Muscle layer of duodenum (tissue), 2 donors: ENCODE measurements around the gene DHX8.
"Not testable (repeated sequence)": the region's sequence is repeated elsewhere in the genome, so short reads cannot be mapped to it uniquely, and the experiment has no call there.

Experiments
- H3K27ac ChIP-seq: one replicate; pipeline ENCODE4 v1.7.0; 2013; ENCODE audit warnings: mild to moderate bottlenecking, low read length
- H3K27me3 ChIP-seq: one replicate; pipeline ENCODE4 v1.7.0; 2013; ENCODE audit warnings: low read depth, mild to moderate bottlenecking, control low read depth, low read length
- H3K36me3 ChIP-seq, 2 donors: one replicate each; pipeline ENCODE4 v1.7.0; 2013; ENCODE audit warnings: low read length in 2 of 2, control low read depth in 1 of 2, mild to moderate bottlenecking in 1 of 2; ENCODE audit not compliant: insufficient read depth in 2 of 2, control insufficient read depth in 1 of 2
- H3K4me1 ChIP-seq, 2 donors: one replicate each; pipeline ENCODE4 v1.7.0; 2013; ENCODE audit warnings: low read length in 2 of 2, mild to moderate bottlenecking in 2 of 2, control low read depth in 1 of 2, moderate library complexity in 1 of 2; ENCODE audit not compliant: insufficient read depth in 2 of 2, control insufficient read depth in 1 of 2
- H3K4me3 ChIP-seq, 2 donors: one replicate each; pipeline ENCODE4 v1.7.0; 2013; ENCODE audit warnings: low read length in 2 of 2, low read depth in 1 of 2, mild to moderate bottlenecking in 1 of 2
- H3K9me3 ChIP-seq, 2 donors: one replicate each; pipeline ENCODE4 v1.7.0; 2013; ENCODE audit warnings: low read length in 2 of 2, control low read depth in 1 of 2, mild to moderate bottlenecking in 1 of 2; ENCODE audit not compliant: control insufficient read depth in 1 of 2
- donor health status: healthy.

The DHX8 gene

GRCh38 chr17:43482103-43483012 is 1.4 kb upstream of the DHX8 start:
- no peak overlapping the region for H3K27ac ChIP-seq
- no peaks in the 10 kb centered on the region for H3K36me3 ChIP-seq
- H3K27me3 ChIP-seq = no peaks in the 10 kb centered on the region
- peaks cover 15 to 28% of the 10 kb centered on the region in 2 donors for H3K4me1 ChIP-seq
- H3K9me3 ChIP-seq = no peaks in the 10 kb centered on the region
- H3K4me3 ChIP-seq = no peak overlapping the region

DNA sequence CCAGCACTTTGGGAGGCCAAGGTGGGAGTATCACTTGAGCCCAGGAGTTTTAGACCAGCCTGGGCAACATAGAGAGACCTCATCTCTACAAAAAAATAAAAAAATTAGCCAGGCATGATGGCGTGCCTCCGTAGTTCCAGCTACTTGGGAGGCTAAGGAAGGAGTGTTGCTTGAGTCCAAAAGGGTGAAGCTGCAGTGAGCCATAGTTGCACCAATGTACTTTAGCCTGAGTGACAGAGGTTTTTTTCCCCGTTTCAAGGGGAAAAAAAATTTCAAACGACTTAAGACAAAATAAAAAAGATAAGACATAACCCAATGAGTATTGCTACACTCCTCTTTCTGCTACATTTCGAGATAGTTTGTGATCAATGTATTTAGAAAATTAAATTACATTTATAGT is 6.8 kb downstream of the DHX8 start:
- Histone ChIP-seq H3K36me3 (peaks cover 37 to 43% of the 10 kb centered on the region in 2 donors), H3K9me3 (no peaks in the 10 kb centered on the region), H3K27ac (no peak overlapping the region), H3K4me3 (no peak overlapping the region), H3K4me1 (peaks cover under 1 to 11% of the 10 kb centered on the region in 2 donors), H3K27me3 (no peaks in the 10 kb centered on the region)

DNA sequence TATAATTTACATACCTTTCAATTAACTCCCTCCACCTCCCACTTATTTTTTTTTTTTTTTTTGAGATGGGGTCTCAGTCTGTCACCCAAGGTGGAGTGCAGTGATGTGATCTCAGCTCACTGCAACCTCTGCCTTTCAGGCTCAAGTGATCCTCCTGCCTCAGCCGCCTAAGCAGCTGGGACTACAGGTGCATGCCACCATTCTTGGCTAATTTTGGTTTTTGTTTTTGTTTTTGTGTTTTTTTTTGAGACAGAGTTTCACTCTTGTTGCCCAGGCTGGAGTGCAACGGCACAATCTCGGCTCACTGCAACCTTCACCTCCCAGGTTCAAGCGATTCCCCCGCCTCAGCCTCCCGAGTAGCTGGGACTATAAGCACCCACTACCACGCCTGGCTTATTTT is 25.7 kb downstream of the DHX8 start:
- not testable (repeated sequence) for H3K4me1 ChIP-seq, H3K9me3 ChIP-seq, H3K4me3 ChIP-seq, H3K27me3 ChIP-seq, H3K27ac ChIP-seq
- H3K36me3 ChIP-seq = peaks cover 49 to 66% of the 10 kb centered on the region in 2 donors

- H3K36me3 ChIP-seq = peaks cover 50 to 54% of the 10 kb centered on the region in 2 donors
- H3K27ac ChIP-seq, H3K27me3 ChIP-seq, H3K4me1 ChIP-seq, H3K4me3 ChIP-seq, H3K9me3 ChIP-seq: not testable (repeated sequence)
Observed at GRCh38 chr17:43511199-43511598, 27.4 kb downstream of the DHX8 start.

DNA sequence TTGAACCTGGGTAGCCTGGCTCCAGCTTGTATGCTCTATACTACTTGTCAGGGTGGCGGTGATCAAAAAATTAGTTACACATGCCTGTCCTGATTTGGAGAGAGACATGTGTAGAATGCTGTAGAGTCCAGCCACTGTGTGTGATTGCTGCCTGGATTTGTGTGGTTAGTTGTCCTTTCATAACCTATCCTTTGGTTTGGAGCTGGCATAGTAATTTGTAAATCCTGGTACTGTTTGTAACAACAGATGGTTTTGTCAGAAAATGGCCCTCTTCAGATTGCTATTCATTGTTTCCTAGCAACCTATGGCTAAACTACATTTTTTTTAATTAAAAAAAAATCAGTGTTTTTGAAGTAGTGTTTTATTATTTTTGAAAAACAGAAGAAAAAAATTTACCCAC is 31.9 kb downstream of the DHX8 start:
- Histone ChIP-seq H3K36me3 (peaks cover 55 to 58% of the 10 kb centered on the region in 2 donors), H3K27ac (no peak overlapping the region), H3K9me3 (no peaks in the 10 kb centered on the region)

DNA sequence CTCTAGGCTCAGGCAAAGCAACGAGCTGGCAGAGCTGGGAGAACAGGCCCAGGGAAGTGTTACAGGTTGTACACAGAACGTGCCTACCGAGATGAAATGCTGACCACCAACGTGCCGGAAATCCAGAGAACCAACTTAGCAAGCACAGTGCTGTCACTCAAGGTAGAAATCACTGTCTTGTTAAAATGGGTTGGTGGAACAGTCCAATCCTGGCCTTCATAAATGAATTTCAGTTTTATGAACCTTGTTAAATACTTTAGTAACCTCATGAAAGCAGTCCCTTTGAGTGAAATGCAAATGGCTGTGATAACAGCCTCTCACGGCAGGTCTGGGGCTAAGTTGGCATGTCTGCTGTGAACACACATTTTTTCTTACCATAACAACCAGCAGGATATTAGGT is 33.4 kb downstream of the DHX8 start:
- Histone ChIP-seq H3K27me3 (no peaks in the 10 kb centered on the region), H3K4me3 (no peak overlapping the region), H3K4me1 (no peaks in the 10 kb centered on the region), H3K27ac (no peak overlapping the region), H3K36me3 (peaks cover 68 to 73% of the 10 kb centered on the region in 2 donors), H3K9me3 (no peaks in the 10 kb centered on the region)

More for the DNA sequence above, 31.9 kb downstream of the DHX8 start:
- Histone ChIP-seq H3K4me3 (no peak overlapping the region), H3K27me3 (no peaks in the 10 kb centered on the region), H3K4me1 (no peaks in the 10 kb centered on the region)

DNA sequence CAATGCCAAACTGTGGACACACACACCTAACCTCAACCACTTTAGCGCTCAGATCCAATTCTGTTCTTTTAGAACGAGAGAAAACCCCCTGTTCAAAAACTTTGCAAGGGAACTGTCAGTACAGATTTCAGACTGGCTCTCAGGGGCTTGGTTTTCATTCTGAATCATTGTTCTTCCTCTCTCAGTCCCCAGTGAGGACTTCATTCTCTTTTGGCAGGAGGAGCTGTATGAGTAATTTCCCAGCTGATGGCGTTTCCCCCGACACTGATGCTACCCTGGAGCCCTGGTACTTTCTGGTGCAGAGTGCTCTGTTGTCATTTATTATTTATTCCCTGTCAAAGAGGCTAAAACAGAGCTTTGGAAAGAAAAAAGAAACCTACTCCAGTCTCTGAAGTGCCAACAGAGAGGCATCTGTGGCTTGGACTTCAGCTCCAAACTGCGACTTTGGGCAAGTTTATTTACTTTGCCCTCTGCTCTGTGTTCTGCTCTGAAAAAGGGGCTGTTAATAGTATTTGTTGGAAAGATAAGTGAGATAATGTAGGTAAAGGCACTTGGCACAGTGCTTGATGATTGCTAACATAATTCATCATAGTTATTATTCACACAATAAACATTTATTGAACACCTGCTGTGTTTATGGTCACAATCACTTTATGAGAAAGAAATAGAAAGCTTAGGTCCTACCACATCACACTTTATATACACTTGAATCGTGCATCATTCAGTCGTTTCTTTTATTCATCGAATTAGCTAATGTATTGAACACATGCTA is 34.0 kb downstream of the DHX8 start:
- Histone ChIP-seq H3K27ac (no peak overlapping the region), H3K27me3 (no peaks in the 10 kb centered on the region), H3K9me3 (no peaks in the 10 kb centered on the region), H3K36me3 (peaks cover 64 to 73% of the 10 kb centered on the region in 2 donors), H3K4me3 (no peak overlapping the region), H3K4me1 (no peaks in the 10 kb centered on the region)

DNA sequence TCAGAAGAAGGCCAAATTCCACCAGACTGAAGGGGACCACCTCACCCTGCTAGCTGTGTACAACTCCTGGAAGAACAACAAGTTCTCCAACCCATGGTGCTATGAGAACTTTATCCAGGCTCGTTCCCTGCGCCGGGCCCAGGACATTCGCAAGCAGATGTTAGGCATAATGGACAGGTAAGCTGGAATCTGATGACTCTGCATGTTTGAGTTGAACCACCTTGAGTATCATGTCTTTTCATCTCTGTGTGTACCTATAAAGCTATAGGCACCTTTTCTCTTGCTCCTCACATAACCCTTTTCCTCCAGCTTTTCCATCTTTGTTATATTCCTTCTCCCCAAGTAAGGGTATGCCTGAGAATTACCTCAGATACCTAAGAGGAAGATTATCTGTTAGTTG is 37.6 kb downstream of the DHX8 start:
- H3K4me1 ChIP-seq = peaks cover 0 to 5% of the 10 kb centered on the region in 2 donors
- no peak overlapping the region for H3K4me3 ChIP-seq
- H3K27me3 ChIP-seq = no peaks in the 10 kb centered on the region
- no peak overlapping the region for H3K27ac ChIP-seq
- H3K36me3 ChIP-seq = peaks cover 79 to 87% of the 10 kb centered on the region in 2 donors
- H3K9me3 ChIP-seq = no peaks in the 10 kb centered on the region

GRCh38 chr17:43524945-43525575 is 41.3 kb downstream of the DHX8 start:
- Histone ChIP-seq H3K36me3 (peaks cover 59 to 64% of the 10 kb centered on the region in 2 donors), H3K4me1 (peaks cover 0 to 9% of the 10 kb centered on the region in 2 donors), H3K9me3 (no peaks in the 10 kb centered on the region), H3K27ac (no peak overlapping the region), H3K4me3 (no peak overlapping the region), H3K27me3 (no peaks in the 10 kb centered on the region)

GRCh38 chr17:43526886-43527648 is 43.3 kb downstream of the DHX8 start:
- no peak overlapping the region for H3K4me3 ChIP-seq
- no peaks in the 10 kb centered on the region for H3K9me3 ChIP-seq
- H3K27ac ChIP-seq = no peak overlapping the region
- peaks cover 40 to 44% of the 10 kb centered on the region in 2 donors for H3K36me3 ChIP-seq
- H3K27me3 ChIP-seq = no peaks in the 10 kb centered on the region
- H3K4me1 ChIP-seq = peaks cover 9 to 20% of the 10 kb centered on the region in 2 donors
